H9 (cell line): ENCODE data around the gene EIF2AK2. TPM values are rescaled to one million over a fixed set of nuclear protein-coding genes. Genes with fewer than 3 reads are reported as not detected.
A peak's percentile ranks its signal among the peaks of the same experiment; 100 is the strongest.

Experiments used
- DNase-seq: peaks from one replicate; pipeline ENCODE4 v3.0.0-alpha.2; 2017
- H2AFZ ChIP-seq: one replicate; pipeline ENCODE4 v1.6.1; 2013; ENCODE audit warnings: mild to moderate bottlenecking, low read length, control low read depth, moderate library complexity
- H2AK5ac ChIP-seq: 2 replicates; pipeline ENCODE4 v1.6.1; 2013; ENCODE audit warnings: low read length, control low read depth, mixed read lengths; ENCODE audit not compliant: insufficient read length
- H2BK120ac ChIP-seq: one replicate; pipeline ENCODE4 v1.6.1; 2013; ENCODE audit warnings: low read depth, mild to moderate bottlenecking, low read length, control low read depth, inconsistent platforms; ENCODE audit not compliant: poor library complexity, severe bottlenecking
- H2BK12ac ChIP-seq: 2 replicates; pipeline ENCODE4 v1.6.1; 2013; ENCODE audit warnings: low read length, control low read depth, mixed read lengths, low read depth; ENCODE audit not compliant: insufficient read length
- H2BK15ac ChIP-seq: 2 replicates; pipeline ENCODE4 v1.6.1; 2013; ENCODE audit warnings: low read depth, low read length, control low read depth
- H2BK20ac ChIP-seq: one replicate; pipeline ENCODE4 v1.6.1; 2013; ENCODE audit warnings: low read depth, mild to moderate bottlenecking, low read length, control low read depth, inconsistent platforms; ENCODE audit not compliant: poor library complexity, severe bottlenecking
- H2BK5ac ChIP-seq: 2 replicates; pipeline ENCODE4 v1.6.1; 2013; ENCODE audit warnings: low read length, control low read depth, mixed read lengths; ENCODE audit not compliant: insufficient read length
- H3K14ac ChIP-seq: 2 replicates; pipeline ENCODE4 v1.6.1; 2013; ENCODE audit warnings: low read length, control low read depth; ENCODE audit not compliant: insufficient read depth
- H3K18ac ChIP-seq: 2 replicates; pipeline ENCODE4 v1.6.1; 2013; ENCODE audit warnings: low read depth, mild to moderate bottlenecking, mixed read lengths, low read length, control low read depth; ENCODE audit not compliant: insufficient read length
- H3K23ac ChIP-seq: 2 replicates; pipeline ENCODE4 v1.6.1; 2013; ENCODE audit warnings: low read length, control low read depth, mixed read lengths, low read depth; ENCODE audit not compliant: insufficient read length
- H3K23me2 ChIP-seq: 2 replicates; pipeline ENCODE4 v1.6.1; 2013; ENCODE audit warnings: low read depth, mild to moderate bottlenecking, mixed read lengths, low read length, control low read depth; ENCODE audit not compliant: insufficient read length, poor library complexity, severe bottlenecking
- H3K27ac ChIP-seq: 2 replicates; pipeline ENCODE4 v1.5.1; 2013; ENCODE audit warnings: low read length, control low read depth, mixed read lengths, low read depth; ENCODE audit not compliant: insufficient read length
- H3K27me3 ChIP-seq: 2 replicates; pipeline ENCODE4 v1.6.1; 2013; ENCODE audit warnings: low read length, control low read depth, inconsistent platforms; ENCODE audit not compliant: insufficient read depth
- H3K4ac ChIP-seq: 2 replicates; pipeline ENCODE4 v1.6.1; 2013; ENCODE audit warnings: low read depth, mild to moderate bottlenecking, control low read depth, inconsistent platforms, low read length, moderate library complexity
- H3K4me1 ChIP-seq: 2 replicates; pipeline ENCODE4 v1.6.1; 2013; ENCODE audit warnings: low read length, control low read depth, inconsistent platforms; ENCODE audit not compliant: insufficient read depth
- H3K4me2 ChIP-seq: 2 replicates; pipeline ENCODE4 v1.6.1; 2013; ENCODE audit warnings: low read length, control low read depth, mixed read lengths; ENCODE audit not compliant: insufficient read length, insufficient read depth
- H3K56ac ChIP-seq: 2 replicates; pipeline ENCODE4 v1.6.1; 2013; ENCODE audit warnings: low read depth, mild to moderate bottlenecking, mixed read lengths, low read length, control low read depth; ENCODE audit not compliant: insufficient read length
- H3K79me1 ChIP-seq: 2 replicates; pipeline ENCODE4 v1.6.1; 2013; ENCODE audit warnings: low read depth, mild to moderate bottlenecking, moderate library complexity, low read length, control low read depth, inconsistent platforms; ENCODE audit not compliant: insufficient read depth, poor library complexity, severe bottlenecking
- H3K79me2 ChIP-seq: 2 replicates; pipeline ENCODE4 v1.6.1; 2013; ENCODE audit warnings: low read length, control low read depth, inconsistent platforms; ENCODE audit not compliant: insufficient read depth
- H3K9ac ChIP-seq: 2 replicates; pipeline ENCODE4 v1.6.1; 2013; ENCODE audit warnings: low read length, control low read depth, mixed read lengths; ENCODE audit not compliant: insufficient read length; ENCODE audit errors: extremely low read depth
- H3K9me3 ChIP-seq: one replicate; pipeline ENCODE4 v1.6.1; 2013; ENCODE audit warnings: low read depth, low read length, inconsistent platforms; ENCODE audit not compliant: control insufficient read depth
- H3T11ph ChIP-seq: one replicate; pipeline ENCODE4 v1.6.1; 2013; ENCODE audit warnings: mild to moderate bottlenecking, low read length, control low read depth, inconsistent platforms
- H4K20me1 ChIP-seq: one replicate; pipeline ENCODE4 v1.6.1; 2013; ENCODE audit not compliant: control insufficient read depth, insufficient read length, insufficient read depth
- H4K5ac ChIP-seq: 2 replicates; pipeline ENCODE4 v1.6.1; 2013; ENCODE audit warnings: low read depth, mild to moderate bottlenecking, mixed read lengths, low read length, control low read depth; ENCODE audit not compliant: insufficient read length
- H4K8ac ChIP-seq: replicated peaks from 2 replicates; pipeline ENCODE4 v1.6.1; 2013; ENCODE audit warnings: low read length, control low read depth, mixed read lengths, low read depth; ENCODE audit not compliant: insufficient read length
- H4K91ac ChIP-seq: 2 replicates; pipeline ENCODE4 v1.6.1; 2013; ENCODE audit warnings: low read depth, mild to moderate bottlenecking, moderate library complexity, mixed read lengths, low read length, control low read depth; ENCODE audit not compliant: insufficient read length
- H3K27ac Mint-ChIP-seq, 3 experiments: 2 replicates in 2 of 3; 3 replicates in 1 of 3; pipeline ENCODE4 v1.8.0; 2020 to 2021; ENCODE audit warnings: mixed read lengths in 3 of 3, mild to moderate bottlenecking in 1 of 3, moderate library complexity in 1 of 3
- H3K27me3 Mint-ChIP-seq: 2 replicates; pipeline ENCODE4 v1.8.0; 2021; ENCODE audit warnings: low read depth, mild to moderate bottlenecking, moderate library complexity, mixed read lengths
- H3K36me3 Mint-ChIP-seq, 3 experiments: 2 replicates in 2 of 3; 3 replicates in 1 of 3; pipeline ENCODE4 v1.8.0; 2020 to 2021; ENCODE audit warnings: low read depth in 3 of 3, mixed read lengths in 3 of 3; ENCODE audit not compliant: insufficient read depth in 1 of 3
- H3K4me1 Mint-ChIP-seq, 2 experiments: 2 replicates each; pipeline ENCODE4 v1.8.0; 2020; ENCODE audit warnings: mixed read lengths in 2 of 2
- H3K4me3 Mint-ChIP-seq, 2 experiments: 2 replicates in 1 of 2; 3 replicates in 1 of 2; pipeline ENCODE4 v1.8.0; 2020 to 2021; ENCODE audit warnings: mild to moderate bottlenecking in 2 of 2, mixed read lengths in 2 of 2, moderate library complexity in 1 of 2
- H3K9me3 Mint-ChIP-seq, 2 experiments: 2 replicates in 1 of 2; 3 replicates in 1 of 2; pipeline ENCODE4 v1.8.0; 2020; ENCODE audit warnings: mild to moderate bottlenecking in 2 of 2, mixed read lengths in 2 of 2, moderate library complexity in 1 of 2
- CTCF ChIP-seq: fragments of 200-600 bp; sonication (generic); conservative IDR thresholded peaks from 3 replicates; pipeline ENCODE4 v1.8.0; 2021; ENCODE audit warnings: antibody characterized with exemption, mild to moderate bottlenecking
- WGBS: extraction: QIAGEN DNeasy Blood & Tissue Kit; methylation state at CpG from one replicate; pipeline ENCODE4 v1.1.7; 2013; ENCODE audit warnings: missing lambda C conversion rate, low lambda C conversion rate, mixed read lengths; ENCODE audit not compliant: insufficient read length; ENCODE audit errors: extremely low coverage; 5-methylcytosine and 5-hydroxymethylcytosine counted together
- long read RNA-seq: library from polyadenylated mRNA; unstranded; transcript quantifications from one replicate; pipeline ENCODE4 v2.0.0, GENCODE V29; 2020
- total RNA-seq: library from RNA; stranded (reverse); gene quantifications from 2 replicates; pipeline ENCODE4 v1.2.1, GENCODE V29; 2021

Gene EIF2AK2
- total RNA-seq, result 54.2 and 55.7 TPM in 2 replicates
- long read RNA-seq, full-length matches to known transcripts, result 72 of 315 reads
- long read RNA-seq, partial matches to known transcripts, result 205 of 315 reads
- long read RNA-seq, other reads (novel, unspliced or antisense), result 38 of 315 reads

- H2AK5ac ChIP-seq, result no peak within 1 kb of the TSS
- TF ChIP-seq CTCF, result no peak
- H3K4me2 ChIP-seq, result peak within 1 kb of the TSS; percentile 83
- H3K27me3 Mint-ChIP-seq, result peaks cover 4% of the 10 kb centered on the region; the same call in 1 of the 2 replicates
- H3K27ac ChIP-seq, result no peak within 1 kb of the TSS
- H2BK5ac ChIP-seq, result no peak within 1 kb of the TSS
- H3K4me3 Mint-ChIP-seq, result peak within 1 kb of the TSS; percentile 76 to 79
- no peak within 1 kb of the TSS for H4K91ac ChIP-seq
- no peak within 1 kb of the TSS for H4K5ac ChIP-seq
- peak; percentile 87 for DNase-seq
- peaks cover 29 to 39% of the 10 kb centered on the region in 2 experiments for H3K4me1 Mint-ChIP-seq
- H3K27ac Mint-ChIP-seq, result peak within 1 kb of the TSS; percentile 29 to 96 (median 75); a peak in 6 of 7 replicates
- H3K14ac ChIP-seq, result peak within 1 kb of the TSS; percentile 82; the same call in 1 of the 2 replicates
- no peak within 1 kb of the TSS for H2AFZ ChIP-seq
- no peaks in the 10 kb centered on the region for H3K4me1 ChIP-seq
- H2BK15ac ChIP-seq, result no peak within 1 kb of the TSS
- no peaks in the 10 kb centered on the region for H4K20me1 ChIP-seq
- no peak within 1 kb of the TSS for H2BK12ac ChIP-seq
- H3K9me3 Mint-ChIP-seq, result no peaks in the 10 kb centered on the region
- no peak within 1 kb of the TSS for H2BK20ac ChIP-seq
- no peaks in the 10 kb centered on the region for H3K27me3 ChIP-seq
- no peak within 1 kb of the TSS for H3K23ac ChIP-seq
- no peak within 1 kb of the TSS for H3K4ac ChIP-seq
- H3K18ac ChIP-seq, result no peak within 1 kb of the TSS
- no peak within 1 kb of the TSS for H2BK120ac ChIP-seq
- peak within 1 kb of the TSS; percentile 60 for H3K9ac ChIP-seq
- H4K8ac ChIP-seq, result no peak within 1 kb of the TSS
- H3K79me1 ChIP-seq, result peaks cover 3% of the 10 kb centered on the region
- peaks cover 8 to 26% (median 22%) of the 10 kb centered on the region in 3 experiments for H3K36me3 Mint-ChIP-seq
- WGBS, result no CpG with 5 or more reads among the region's 55 CpGs
- H3K23me2 ChIP-seq, result peaks cover 9% of the 10 kb centered on the region
- H3T11ph ChIP-seq, result no peak within 1 kb of the TSS
- H3K56ac ChIP-seq, result no peak within 1 kb of the TSS
- H3K79me2 ChIP-seq, result no peaks in the 10 kb centered on the region; the same call in 1 of the 2 replicates
- no peaks in the 10 kb centered on the region for H3K9me3 ChIP-seq
Observed at GRCh38 chr2:37156857-37157714, at the start of gene EIF2AK2. Gene EIF2AK2, minus strand, starts transcription at chr2:37156980. Its CDS starts 9,174 bp downstream, at chr2:37147806.
